Activated CD8-positive, alpha-beta T cell treated with anti-CD3 and anti-CD28 coated beads for 36 hours (primary cell): ENCODE data around the gene NAE1. TPM values are rescaled to one million over a fixed set of nuclear protein-coding genes. Genes with fewer than 3 reads are reported as not detected.

Experiments used
- ATAC-seq: fragments of 200-7000 bp; cut with Tn5 transposase; one replicate; pipeline ENCODE4 v1.10.0; 2021; ENCODE audit warnings: mild to moderate bottlenecking, moderate library complexity
- CTCF ChIA-PET: fragments of 350-600 bp; sonication (Branson Sonifier 250); formaldehyde crosslinking; loops from one replicate; lab custom pipeline; 2021; ENCODE audit warnings: antibody characterized with exemption; lab: Charles Lee
- POLR2A ChIA-PET: fragments of 350-600 bp; sonication (Branson Sonifier 250); formaldehyde crosslinking; loops from one replicate; lab custom pipeline; 2021; ENCODE audit warnings: antibody characterized with exemption; lab: Charles Lee
- DNase-seq: peaks from one replicate; pipeline ENCODE4 v3.0.0-alpha.2; 2020
- H3K27ac Mint-ChIP-seq: one replicate; pipeline ENCODE4 v1.8.0; 2021; ENCODE audit warnings: mild to moderate bottlenecking, mixed read lengths
- H3K27me3 Mint-ChIP-seq: one replicate; pipeline ENCODE4 v1.8.0; 2021; ENCODE audit warnings: mixed read lengths
- H3K36me3 Mint-ChIP-seq: one replicate; pipeline ENCODE4 v1.8.0; 2021; ENCODE audit warnings: low read depth, mixed read lengths
- H3K4me1 Mint-ChIP-seq: one replicate; pipeline ENCODE4 v1.8.0; 2021; ENCODE audit warnings: low read depth, mixed read lengths
- H3K4me3 Mint-ChIP-seq: one replicate; pipeline ENCODE4 v1.8.0; 2021; ENCODE audit warnings: mild to moderate bottlenecking, moderate library complexity, mixed read lengths
- H3K9me3 Mint-ChIP-seq: one replicate; pipeline ENCODE4 v1.8.0; 2021; ENCODE audit warnings: mixed read lengths
- intact Hi-C: fragments of 100-400 bp; cut with micrococcal nuclease; formaldehyde crosslinking; loops from one replicate; pipeline ENCODE4 v1.10.0; 2022
- total RNA-seq, 2 experiments: library from RNA; stranded (reverse); gene quantifications; one replicate each; pipeline ENCODE4 v1.2.3, GENCODE V29; 2021
- TF ChIP-seq, protein P1 (sequence below): fragments of 200-600 bp; IDR thresholded peaks from one replicate; pipeline ENCODE4 v1.8.0; 2022; ENCODE audit warnings: antibody characterized with exemption, mild to moderate bottlenecking

NAE1 gene
- total RNA-seq, 2 experiments from 2014 or later, result 115 to 123 TPM

DNA sequence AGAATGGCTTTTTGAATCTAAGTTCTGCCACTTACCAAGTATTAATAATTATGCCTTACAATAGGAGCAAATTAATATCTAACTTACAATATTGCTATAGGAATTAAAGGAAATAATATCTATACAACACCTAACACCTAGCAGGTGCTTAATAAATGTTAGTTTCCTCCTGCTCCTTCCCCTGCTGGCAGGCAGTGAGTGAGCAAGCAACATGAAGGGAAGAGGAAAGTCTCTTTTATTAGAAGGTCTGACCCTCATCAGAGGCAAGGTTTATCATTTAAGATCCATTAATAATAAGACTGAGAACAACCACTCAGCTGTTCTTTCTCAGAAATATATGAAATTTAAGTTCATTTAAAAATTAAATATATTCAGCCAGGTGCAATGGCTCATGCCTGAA lies 72.7 kb downstream of the NAE1 start:
- intact Hi-C loops, result no loop called here

DNA sequence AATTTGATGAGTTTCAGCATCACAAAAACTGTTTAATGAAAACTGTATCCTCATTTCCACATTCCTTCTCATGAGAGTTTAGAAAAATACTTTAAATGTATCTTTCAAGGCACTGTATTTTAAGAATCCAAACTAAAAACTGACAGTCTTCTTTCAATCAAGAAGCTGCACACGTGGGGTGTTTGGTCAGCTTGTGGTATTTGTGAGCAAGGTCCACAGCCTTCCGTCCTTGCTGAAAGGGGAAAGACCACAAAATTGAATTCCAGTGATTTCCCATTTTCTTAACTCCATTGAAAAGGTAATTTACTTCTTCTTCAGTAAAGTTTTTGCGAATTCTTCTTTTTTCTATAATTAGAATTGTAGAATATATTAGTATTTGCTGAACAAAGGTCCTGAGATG lies 76.0 kb downstream of the NAE1 start:
- CTCF ChIA-PET, result interaction anchor here (0.6 to 3.1 kb wide), 5 partner anchors 29 to 118 kb away, joined by 3 to 14 read pairs (median 5); no protein-coding TSS in a partner anchor
- Mint-ChIP-seq H3K4me1 (peaks cover 16% of the 10 kb centered on the region), H3K27ac (no peak overlapping the region), H3K36me3 (peaks cover under 1% of the 10 kb centered on the region), H3K4me3 (no peak overlapping the region), H3K27me3 (peaks cover 7% of the 10 kb centered on the region), H3K9me3 (no peaks in the 10 kb centered on the region)
- DNase-seq (no peak), ATAC-seq (no peak)
- intact Hi-C loops, result no loop called here
- TF ChIP-seq, protein P1, sequence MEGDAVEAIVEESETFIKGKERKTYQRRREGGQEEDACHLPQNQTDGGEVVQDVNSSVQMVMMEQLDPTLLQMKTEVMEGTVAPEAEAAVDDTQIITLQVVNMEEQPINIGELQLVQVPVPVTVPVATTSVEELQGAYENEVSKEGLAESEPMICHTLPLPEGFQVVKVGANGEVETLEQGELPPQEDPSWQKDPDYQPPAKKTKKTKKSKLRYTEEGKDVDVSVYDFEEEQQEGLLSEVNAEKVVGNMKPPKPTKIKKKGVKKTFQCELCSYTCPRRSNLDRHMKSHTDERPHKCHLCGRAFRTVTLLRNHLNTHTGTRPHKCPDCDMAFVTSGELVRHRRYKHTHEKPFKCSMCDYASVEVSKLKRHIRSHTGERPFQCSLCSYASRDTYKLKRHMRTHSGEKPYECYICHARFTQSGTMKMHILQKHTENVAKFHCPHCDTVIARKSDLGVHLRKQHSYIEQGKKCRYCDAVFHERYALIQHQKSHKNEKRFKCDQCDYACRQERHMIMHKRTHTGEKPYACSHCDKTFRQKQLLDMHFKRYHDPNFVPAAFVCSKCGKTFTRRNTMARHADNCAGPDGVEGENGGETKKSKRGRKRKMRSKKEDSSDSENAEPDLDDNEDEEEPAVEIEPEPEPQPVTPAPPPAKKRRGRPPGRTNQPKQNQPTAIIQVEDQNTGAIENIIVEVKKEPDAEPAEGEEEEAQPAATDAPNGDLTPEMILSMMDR, result no peak
- POLR2A ChIA-PET, result interaction anchor here (0.7 to 1.1 kb wide), 2 partner anchors 18 to 19 kb away, joined by 3 read pairs; no protein-coding TSS in a partner anchor

More for the DNA sequence above, 72.7 kb downstream of the NAE1 start:
- CTCF ChIA-PET, result no interaction called here
- no peak for ATAC-seq
- Mint-ChIP-seq H3K27me3 (peaks cover 2% of the 10 kb centered on the region), H3K4me1 (no peaks in the 10 kb centered on the region), H3K9me3 (no peaks in the 10 kb centered on the region), H3K4me3 (no peak overlapping the region), H3K27ac (no peak overlapping the region), H3K36me3 (no peaks in the 10 kb centered on the region)
- POLR2A ChIA-PET, result no interaction called here
- DNase-seq, result no peak
- TF ChIP-seq, protein P1, result no peak

DNA sequence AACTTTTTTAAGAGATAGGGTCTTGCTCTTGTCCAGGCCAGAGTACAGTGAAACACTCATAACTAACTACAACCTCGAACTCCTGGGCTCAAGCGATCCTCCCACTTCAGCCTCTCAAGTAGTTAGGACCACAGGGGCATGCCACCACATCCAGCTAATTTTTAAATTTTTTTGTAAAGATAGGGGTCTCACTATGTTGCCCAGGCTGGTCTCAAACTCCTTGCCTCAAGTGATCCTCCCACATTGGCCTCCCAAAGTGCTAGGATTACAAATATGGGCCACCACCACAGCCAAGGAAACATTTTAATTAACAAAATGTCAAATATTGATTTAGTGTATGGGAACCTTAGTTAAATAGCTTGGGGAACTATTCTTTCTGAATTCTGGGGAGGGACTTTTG lies 76.6 kb downstream of the NAE1 start:
- POLR2A ChIA-PET, result interaction anchor here (0.7 kb wide), 1 partner anchor 19 kb away, joined by 3 read pairs; no protein-coding TSS in a partner anchor
- no peaks in the 10 kb centered on the region for H3K9me3 Mint-ChIP-seq
- DNase-seq (no peak), ATAC-seq (no peak)
- peaks cover 7% of the 10 kb centered on the region for H3K27me3 Mint-ChIP-seq
- TF ChIP-seq, protein P1, result no peak
- H3K36me3 Mint-ChIP-seq, result peaks cover 5% of the 10 kb centered on the region
- no peak overlapping the region for H3K4me3 Mint-ChIP-seq
- no peak overlapping the region for H3K27ac Mint-ChIP-seq
- peaks cover 22% of the 10 kb centered on the region for H3K4me1 Mint-ChIP-seq
- intact Hi-C loops, result no loop called here
- CTCF ChIA-PET, result interaction anchor here (1.1 to 3.1 kb wide), 5 partner anchors 41 to 119 kb away, joined by 3 to 14 read pairs (median 5); partner anchors contain the start of gene NAE1

DNA sequence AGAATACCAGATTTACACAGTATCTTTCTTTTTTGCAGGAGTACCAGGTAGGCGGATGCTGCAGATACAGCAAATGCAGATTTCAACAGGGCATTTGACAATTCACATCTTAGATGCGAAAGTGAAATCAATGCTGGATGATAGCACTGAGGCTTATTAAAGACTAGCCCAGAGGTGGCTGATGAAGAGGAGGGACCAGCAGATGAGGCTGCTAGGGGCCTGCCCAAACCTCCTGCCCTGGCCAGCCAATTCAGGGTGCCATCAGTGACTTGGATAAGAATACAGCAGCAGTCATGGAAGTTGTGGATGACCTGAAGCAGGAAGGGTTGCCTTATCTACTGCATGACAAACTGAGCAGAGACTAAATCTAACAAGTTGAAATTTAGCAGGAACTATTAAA lies 77.8 kb downstream of the NAE1 start:
- no peak for DNase-seq
- intact Hi-C loops, result no loop called here
- ChIA-PET POLR2A (interaction anchor here (1.2 to 2.3 kb wide), 3 partner anchors 9 to 20 kb away, joined by 4 to 8 read pairs (median 4); no protein-coding TSS in a partner anchor), CTCF (interaction anchor here (1.1 to 3.6 kb wide), 13 partner anchors 10 to 176 kb away, joined by 3 to 25 read pairs (median 6); partner anchors contain the start of genes CMTM4 and NAE1)
- Mint-ChIP-seq H3K36me3 (peaks cover 13% of the 10 kb centered on the region), H3K4me3 (no peak overlapping the region), H3K4me1 (peaks cover 31% of the 10 kb centered on the region), H3K9me3 (no peaks in the 10 kb centered on the region), H3K27ac (no peak overlapping the region), H3K27me3 (peaks cover 5% of the 10 kb centered on the region)
- TF ChIP-seq, protein P1, result no peak
- no peak for ATAC-seq

Other genes with a start within 250 kb of the NAE1 start
- 10 to 100 TPM; 48.0 to 49.4 TPM for gene CMTM3, start 226.3 kb downstream of the NAE1 start, total RNA-seq
- 1 to 10 TPM; 3.2 to 3.5 TPM for gene CMTM4, start 134.2 kb downstream of the NAE1 start, total RNA-seq
- gene DYNC1LI2, start 79.4 kb downstream of the NAE1 start, total RNA-seq, result 10 to 100 TPM; 35.0 to 39.5 TPM
- gene TERB1, start 29.4 kb downstream of the NAE1 start, total RNA-seq, result under 1 TPM in 1 of 2 experiments, not detected in 1; 0.14 TPM
- under 1 TPM in 1 of 2 experiments, not detected in 1; 0.27 TPM for gene CA7, start 13.4 kb upstream of the NAE1 start, total RNA-seq
- gene PDP2, start 49.5 kb upstream of the NAE1 start, total RNA-seq, result 10 to 100 TPM; 31.2 to 38.1 TPM
- gene CDH16, start 87.9 kb upstream of the NAE1 start, total RNA-seq, result not detected
- gene RRAD, start 94.6 kb upstream of the NAE1 start, total RNA-seq, result 1 to 10 TPM in 1 of 2 experiments, under 1 TPM in 1; 0.61 to 1.1 TPM
- gene CIAO2B, start 103.4 kb upstream of the NAE1 start, total RNA-seq, result 100 to 1,000 TPM; 150 to 162 TPM
- gene CES2, start 104.5 kb upstream of the NAE1 start, total RNA-seq, result 10 to 100 TPM; 24.7 to 24.9 TPM
- 1 to 10 TPM; 2.1 to 2.9 TPM for gene CES3, start 130.3 kb upstream of the NAE1 start, total RNA-seq
- 1 to 10 TPM; 4.5 to 5.9 TPM for gene CES4A, start 157.6 kb upstream of the NAE1 start, total RNA-seq
- 100 to 1,000 TPM; 111 to 114 TPM for gene CBFB, start 198.2 kb upstream of the NAE1 start, total RNA-seq